GM12878 (cell line): Measurements from ENCODE around the gene LETMD1. TPM values are rescaled to one million over a fixed set of nuclear protein-coding genes. Genes with fewer than 3 reads are reported as not detected.
"Not testable (repeated sequence)": the region's sequence is repeated elsewhere in the genome, so short reads cannot be mapped to it uniquely, and the experiment has no call there.

Source experiments
- ATAC-seq: fragments of 200-7000 bp; cut with Tn5 transposase; 3 replicates; pipeline ENCODE4 v1.9.1; 2020; ENCODE audit warnings: mild to moderate bottlenecking, moderate library complexity
- BruUV-seq: library from RNA; stranded (reverse); fragments of 400-500 nt; replicated peaks from 2 replicates; lab custom pipeline; 2021; lab: Mats Ljungman, UMichigan
- CTCF ChIA-PET: fragments of 300-600 bp; sonication (Branson Sonifier 250); formaldehyde crosslinking; extraction: SDS; loops from one replicate; lab custom pipeline; 2021; ENCODE audit warnings: inconsistent platforms; lab: Yijun Ruan, JAX
- POLR2A ChIA-PET: fragments of 350-600 bp; formaldehyde crosslinking; extraction: SDS; loops from one replicate; lab custom pipeline; 2021; ENCODE audit warnings: inconsistent platforms; lab: Charles Lee
- RAD21 ChIA-PET: fragments of 300-600 bp; sonication (Branson Sonifier 250); formaldehyde crosslinking; loops from one replicate; lab custom pipeline; 2023; ENCODE audit warnings: antibody characterized with exemption; ENCODE audit not compliant: unreplicated experiment; lab: Charles Lee
- SMC1A ChIA-PET: fragments of 300-600 bp; sonication (Branson Sonifier 250); formaldehyde crosslinking; loops from one replicate; lab custom pipeline; 2023; ENCODE audit not compliant: unreplicated experiment, uncharacterized antibody; lab: Charles Lee
- DNase-seq: peaks from one replicate; pipeline ENCODE4 v3.0.0-alpha.2; 2011; ENCODE audit warnings: low read depth, low spot score
- FAIRE-seq: peaks from 3 replicates; lab custom pipeline; 2011; peaks lifted over from hg19 to GRCh38; lab: Jason Lieb, UNC
- H2AFZ ChIP-seq: 2 replicates; pipeline ENCODE4 v1.6.0; 2011; ENCODE audit warnings: low read depth, low read length, control low read depth; ENCODE audit not compliant: control insufficient read depth
- H3K27ac ChIP-seq: 2 replicates; pipeline ENCODE4 v1.5.1; 2011; ENCODE audit warnings: control low read depth; ENCODE audit not compliant: control insufficient read depth, insufficient read depth
- H3K27me3 ChIP-seq, 2 experiments: replicated peaks in 1 of 2; 2 replicates each; pipeline versions ENCODE4 v1.6.0 to v1.6.1; 2011; ENCODE audit warnings: low read length in 1 of 2; ENCODE audit not compliant: control insufficient read depth in 2 of 2, insufficient read depth in 2 of 2
- H3K36me3 ChIP-seq, 2 experiments: 2 replicates each; pipeline ENCODE4 v1.5.1; 2011; ENCODE audit warnings: low read length in 1 of 2; ENCODE audit not compliant: control insufficient read depth in 2 of 2, insufficient read depth in 2 of 2
- H3K4me1 ChIP-seq: 2 replicates; pipeline ENCODE4 v1.6.1; 2011; ENCODE audit warnings: mild to moderate bottlenecking, low read length, moderate library complexity, mixed read lengths; ENCODE audit not compliant: control insufficient read depth, insufficient read depth
- H3K4me2 ChIP-seq: 2 replicates; pipeline ENCODE4 v1.6.0; 2011; ENCODE audit warnings: control low read depth; ENCODE audit not compliant: control insufficient read depth, insufficient read depth
- H3K4me3 ChIP-seq: fragments of 200-600 bp; sonication (generic); 2 replicates; pipeline ENCODE4 v1.5.1; 2016
- H3K79me2 ChIP-seq: 2 replicates; pipeline ENCODE4 v1.6.0; 2011; ENCODE audit warnings: low read length; ENCODE audit not compliant: control insufficient read depth, insufficient read depth
- H3K9ac ChIP-seq: 2 replicates; pipeline ENCODE4 v1.8.0; 2011; ENCODE audit warnings: low read length, control low read depth, mixed read lengths; ENCODE audit not compliant: control insufficient read depth, insufficient read depth
- H3K9me3 ChIP-seq: replicated peaks from 3 replicates; pipeline ENCODE4 v1.5.1; 2011; ENCODE audit warnings: mild to moderate bottlenecking, low read length; ENCODE audit not compliant: control insufficient read depth, insufficient read depth
- H4K20me1 ChIP-seq: 2 replicates; pipeline ENCODE4 v1.6.0; 2011; ENCODE audit not compliant: control insufficient read depth, insufficient read depth
- ELK1 ChIP-seq: IDR thresholded peaks from 2 replicates; pipeline ENCODE4 v1.6.1; 2012; ENCODE audit warnings: low read depth, low read length, improper control_type of control experiment
- WGBS: methylation state at CpG from one replicate; pipeline ENCODE4 v1.1.6; 2016; ENCODE audit warnings: low lambda C conversion rate; ENCODE audit not compliant: insufficient replicate concordance, insufficient coverage; ENCODE audit errors: missing lambda C conversion rate; 5-methylcytosine and 5-hydroxymethylcytosine counted together
- in situ Hi-C: fragments of 300-500 bp; cut with MboI; formaldehyde crosslinking; loops from 9 replicates; pipeline ENCODE4 v1.14.3; 2018; ENCODE audit warnings: mixed read lengths
- intact Hi-C: fragments of 100-400 bp; cut with micrococcal nuclease; formaldehyde crosslinking; loops from one replicate; pipeline ENCODE4 v1.14.2; 2022; ENCODE audit not compliant: unreplicated experiment
- polyA plus RNA-seq, 11 experiments: library from polyadenylated mRNA; depleted of rRNA in 4 of 11; unstranded in 6 of 11; stranded (reverse) in 5 of 11; fragments of >200 nt; fragmentation: Nextera tagmentation in 4 of 11; fragmentation: Illumina TruSeq in 1 of 11; extraction: Ambion mirVana in 4 of 11; extraction: Trizol in 1 of 11; gene quantifications; 1 replicate in 1 of 11; 2 replicates in 10 of 11; pipeline versions ENCODE4 v1.2.1 to v1.2.3, GENCODE V29; 2011 to 2016; ENCODE audit warnings: inconsistent platforms in 2 of 11, missing spikeins in 2 of 11, low read depth in 1 of 11
- total RNA-seq, 4 experiments: library from RNA; depleted of rRNA in 3 of 4; stranded (reverse); fragments of >200 nt in 3 of 4; fragmentation: Illumina TruSeq in 1 of 4; extraction: Trizol in 1 of 4; gene quantifications; 2 replicates each; pipeline versions ENCODE4 v1.2.1 to v1.2.3, GENCODE V29; 2013 to 2021

The LETMD1 gene
- total and polyA plus RNA-seq, 10 of the 15 experiments (the other 5 are each of a cell fraction or from before 2014, with no cell fraction given) = 30.3 to 116 (median 51.5) TPM

DNA sequence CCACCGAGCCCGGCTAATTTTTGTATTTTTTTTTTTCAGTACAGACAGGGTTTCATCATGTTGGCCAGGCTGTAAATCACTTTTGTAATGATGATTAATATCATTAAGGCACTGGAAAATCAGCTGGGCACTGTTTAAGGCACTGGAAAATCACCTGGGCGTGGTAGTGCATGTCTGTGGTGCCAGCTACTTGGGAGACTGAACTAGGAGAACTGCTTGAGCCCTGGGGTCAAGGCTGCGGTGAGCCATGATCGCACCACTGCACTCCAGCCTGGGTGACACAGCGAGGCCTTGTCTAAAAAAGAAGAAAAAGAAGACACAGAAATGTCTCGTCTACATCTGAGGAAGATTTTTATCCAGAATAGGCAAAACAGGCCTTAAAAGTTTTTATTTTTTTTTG is 34.7 kb upstream of the LETMD1 start:
- POLR2A ChIA-PET = no interaction called here
- RAD21 ChIA-PET = interaction anchor here (1.1 kb wide), 1 partner anchor 9 kb away, joined by 4 read pairs; no protein-coding TSS in a partner anchor
- no peak for FAIRE-seq
- TF ChIP-seq ELK1 = no peak
- TF ChIP-seq, all 136 proteins: peak for 0
- 98% methylated on average over 7 of the region's 7 CpGs for WGBS
- intact Hi-C loops (no loop called here), in situ Hi-C loops (no loop called here)
- Histone ChIP-seq H3K27me3 (no peaks in the 10 kb centered on the region), H3K9ac (no peak overlapping the region), H2AFZ (no peak overlapping the region), H3K4me2 (no peak overlapping the region), H3K9me3 (no peaks in the 10 kb centered on the region), H3K4me3 (no peak overlapping the region), H3K36me3 (peaks cover 0 to under 1% of the 10 kb centered on the region in 2 experiments; a peak in 2 of 4 replicates), H3K79me2 (no peaks in the 10 kb centered on the region; the same call in none of the 2 replicates), H3K4me1 (no peaks in the 10 kb centered on the region; the same call in 1 of the 2 replicates), H3K27ac (no peak overlapping the region), H4K20me1 (no peaks in the 10 kb centered on the region)
- SMC1A ChIA-PET = interaction anchor here (0.7 to 2.8 kb wide), 2 partner anchors 9 to 15 kb away, joined by 3 to 13 read pairs; no protein-coding TSS in a partner anchor
- CTCF ChIA-PET = interaction anchor here (1.1 kb wide), 1 partner anchor 9 kb away, joined by 7 read pairs; no protein-coding TSS in a partner anchor
- no TSS peak for BruUV-seq
- DNase-seq (no peak), ATAC-seq (no peak)

DNA sequence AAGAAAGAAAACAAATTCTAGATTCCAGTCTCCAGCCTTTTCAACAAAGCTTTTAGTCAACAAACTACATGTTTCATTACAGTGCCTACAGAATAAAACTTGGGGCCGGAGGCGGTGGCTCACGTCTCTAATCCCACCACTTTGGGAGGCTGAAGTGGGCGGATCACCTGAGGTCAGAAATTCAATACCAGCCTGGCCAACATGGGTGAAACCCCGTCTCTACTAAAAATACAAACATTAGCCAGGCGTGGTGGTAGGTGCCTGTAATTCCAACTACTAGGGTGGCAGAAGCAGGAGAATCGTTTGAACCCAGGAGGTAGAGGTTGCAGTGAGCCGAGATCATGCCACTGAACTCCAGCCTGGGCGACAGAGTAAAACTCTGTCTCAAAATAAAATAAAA is 33.7 kb upstream of the LETMD1 start:
- H3K27ac ChIP-seq, H3K4me3 ChIP-seq, CTCF ChIA-PET, H3K9ac ChIP-seq, SMC1A ChIA-PET, FAIRE-seq, H3K36me3 ChIP-seq, POLR2A ChIA-PET, H3K79me2 ChIP-seq, H3K4me2 ChIP-seq, BruUV-seq, DNase-seq, H3K27me3 ChIP-seq, ATAC-seq, intact Hi-C loops, H3K4me1 ChIP-seq, H2AFZ ChIP-seq, in situ Hi-C loops, RAD21 ChIA-PET, H3K9me3 ChIP-seq, H4K20me1 ChIP-seq: not testable (repeated sequence)
- 89% methylated on average over 9 of the region's 9 CpGs for WGBS
